Fibroblast of pulmonary artery (primary cell): Measurements from ENCODE around the gene ALPL.

Source experiments
- DNase-seq: peaks from one replicate; pipeline ENCODE4 v3.0.0-alpha.2; 2010; ENCODE audit warnings: low read depth
- H3K4me3 ChIP-seq: replicated peaks from 2 replicates; pipeline ENCODE4 v1.5.1; 2011; ENCODE audit warnings: low read depth, mild to moderate bottlenecking, control low read depth, low read length, moderate library complexity
- TF ChIP-seq, protein P1 (sequence below): IDR thresholded peaks from 2 replicates; pipeline ENCODE4 v1.5.1; 2011; ENCODE audit warnings: mild to moderate bottlenecking, control low read depth, low read length, inconsistent platforms; ENCODE audit errors: missing control alignments

The ALPL gene

GRCh38 chr1:21616372-21616771 is 107.1 kb downstream of the ALPL start:
- TF ChIP-seq, protein P1, sequence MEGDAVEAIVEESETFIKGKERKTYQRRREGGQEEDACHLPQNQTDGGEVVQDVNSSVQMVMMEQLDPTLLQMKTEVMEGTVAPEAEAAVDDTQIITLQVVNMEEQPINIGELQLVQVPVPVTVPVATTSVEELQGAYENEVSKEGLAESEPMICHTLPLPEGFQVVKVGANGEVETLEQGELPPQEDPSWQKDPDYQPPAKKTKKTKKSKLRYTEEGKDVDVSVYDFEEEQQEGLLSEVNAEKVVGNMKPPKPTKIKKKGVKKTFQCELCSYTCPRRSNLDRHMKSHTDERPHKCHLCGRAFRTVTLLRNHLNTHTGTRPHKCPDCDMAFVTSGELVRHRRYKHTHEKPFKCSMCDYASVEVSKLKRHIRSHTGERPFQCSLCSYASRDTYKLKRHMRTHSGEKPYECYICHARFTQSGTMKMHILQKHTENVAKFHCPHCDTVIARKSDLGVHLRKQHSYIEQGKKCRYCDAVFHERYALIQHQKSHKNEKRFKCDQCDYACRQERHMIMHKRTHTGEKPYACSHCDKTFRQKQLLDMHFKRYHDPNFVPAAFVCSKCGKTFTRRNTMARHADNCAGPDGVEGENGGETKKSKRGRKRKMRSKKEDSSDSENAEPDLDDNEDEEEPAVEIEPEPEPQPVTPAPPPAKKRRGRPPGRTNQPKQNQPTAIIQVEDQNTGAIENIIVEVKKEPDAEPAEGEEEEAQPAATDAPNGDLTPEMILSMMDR: no peak
- DNase-seq: no peak

GRCh38 chr1:21617126-21617738 is 108.0 kb downstream of the ALPL start:
- no peak overlapping the region for H3K4me3 ChIP-seq
- TF ChIP-seq, protein P1: no peak
- no peak for DNase-seq

More at GRCh38 chr1:21616372-21616771, 107.1 kb downstream of the ALPL start:
- H3K4me3 ChIP-seq: no peak overlapping the region

GRCh38 chr1:21618059-21618458 is 108.8 kb downstream of the ALPL start:
- no peak for DNase-seq
- no peak overlapping the region for H3K4me3 ChIP-seq
- TF ChIP-seq, protein P1: no peak

DNA sequence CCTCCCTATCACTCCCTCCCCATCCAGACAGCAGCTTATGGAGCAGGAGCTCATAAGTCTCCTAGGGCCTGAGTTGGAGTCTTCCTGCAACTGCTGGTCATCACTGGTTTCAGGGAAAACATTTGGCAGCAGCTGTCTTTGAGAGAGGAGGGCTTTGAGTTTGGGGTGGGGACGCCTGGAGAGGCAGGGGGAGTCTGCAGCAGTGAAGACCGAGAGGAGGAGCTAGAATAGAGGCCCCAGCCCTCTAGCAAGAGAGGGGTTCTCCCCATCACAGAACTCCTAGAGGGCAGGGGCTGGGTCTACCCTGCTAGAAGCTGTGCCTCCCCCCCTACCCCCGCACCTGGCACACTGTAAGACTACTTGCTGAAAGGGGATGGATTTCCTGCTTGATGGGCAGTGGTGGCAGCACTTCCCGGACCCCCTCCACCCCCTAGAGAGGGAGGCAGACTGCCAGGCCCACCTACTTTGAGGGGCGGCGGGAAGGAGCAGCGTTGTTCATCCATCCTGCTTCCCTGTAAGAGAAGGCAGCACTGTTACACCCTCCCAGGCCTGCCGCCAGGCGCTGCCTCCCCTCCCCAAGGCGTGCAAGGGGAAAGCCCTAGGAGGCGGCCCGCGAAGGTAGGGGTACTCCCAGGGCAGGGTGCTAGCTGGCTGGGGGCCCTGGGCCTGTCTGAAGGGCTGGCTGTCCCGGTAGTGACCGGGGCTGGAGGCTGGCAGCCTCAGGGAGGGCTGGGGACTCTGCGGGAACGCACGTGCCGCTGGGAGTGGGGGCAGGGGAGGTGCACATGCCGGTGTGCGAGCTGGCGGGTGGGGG is 109.5 kb downstream of the ALPL start:
- TF ChIP-seq, protein P1: no peak
- no peak overlapping the region for H3K4me3 ChIP-seq
- no peak for DNase-seq

- DNase-seq: no peak
- TF ChIP-seq, protein P1: no peak
- H3K4me3 ChIP-seq: no peak overlapping the region
Measured at GRCh38 chr1:21619375-21619947, 110.2 kb downstream of the ALPL start.

- TF ChIP-seq, protein P1: no peak
- no peak for DNase-seq
- no peak overlapping the region for H3K4me3 ChIP-seq
Measured at GRCh38 chr1:21620011-21620410, 110.8 kb downstream of the ALPL start.
